HepG2 (cell line): ENCODE data around the gene ABHD1. TPM values are rescaled to one million over a fixed set of nuclear protein-coding genes. Genes with fewer than 3 reads are reported as not detected.

ENCODE experiments used
- AGO2 ChIP-seq: fragments of 200-400 bp; formaldehyde crosslinking; optimal IDR thresholded peaks from 2 replicates; pipeline ENCODE3; 2017; ENCODE audit warnings: mild to moderate bottlenecking, low read depth, low read length, moderate library complexity
- ARID3A ChIP-seq: IDR thresholded peaks from 2 replicates; pipeline ENCODE4 v1.6.1; 2012; ENCODE audit warnings: low read depth, low read length, improper control_type of control experiment
- KLF13 ChIP-seq: sonication (generic); formaldehyde crosslinking; IDR thresholded peaks from 2 replicates; pipeline ENCODE4 v1.4.0; 2020; ENCODE audit warnings: mild to moderate bottlenecking, missing genetic modification reagents
- MIXL1 ChIP-seq: IDR thresholded peaks from 2 replicates; pipeline ENCODE4 v1.6.1; 2016
- RORA ChIP-seq: sonication (generic); formaldehyde crosslinking; IDR thresholded peaks from 2 replicates; pipeline ENCODE4 v1.5.0; 2020; ENCODE audit warnings: mild to moderate bottlenecking, missing genetic modification reagents, moderate library complexity
- SMARCC2 ChIP-seq: fragments of 450-650 bp; IDR thresholded peaks from 2 replicates; pipeline ENCODE4 v1.6.1; 2017; ENCODE audit warnings: antibody characterized with exemption, mild to moderate bottlenecking
- TBP ChIP-seq: sonication (generic); formaldehyde crosslinking; IDR thresholded peaks from 2 replicates; pipeline ENCODE4 v1.5.0; 2020; ENCODE audit warnings: missing genetic modification reagents
- TBX2 ChIP-seq: sonication (generic); formaldehyde crosslinking; IDR thresholded peaks from 2 replicates; pipeline ENCODE4 v1.5.0; 2020; ENCODE audit warnings: missing genetic modification reagents, mild to moderate bottlenecking, borderline replicate concordance
- XBP1 ChIP-seq: sonication (generic); formaldehyde crosslinking; IDR thresholded peaks from 2 replicates; pipeline ENCODE4 v1.5.0; 2020; ENCODE audit warnings: missing genetic modification reagents
- ZFYVE20 ChIP-seq: sonication (generic); formaldehyde crosslinking; IDR thresholded peaks from 2 replicates; pipeline ENCODE4 v1.8.0; 2023; ENCODE audit warnings: low read depth, mild to moderate bottlenecking, moderate library complexity, missing genetic modification reagents, borderline replicate concordance
- ZNF207 ChIP-seq: fragments of 450-650 bp; IDR thresholded peaks from 2 replicates; pipeline ENCODE4 v1.6.1; 2016; ENCODE audit warnings: antibody characterized with exemption, borderline replicate concordance
- ZNF337 ChIP-seq: sonication (generic); formaldehyde crosslinking; IDR thresholded peaks from 2 replicates; pipeline ENCODE4 v1.5.1; 2020; ENCODE audit warnings: missing genetic modification reagents, low read depth, mild to moderate bottlenecking, borderline replicate concordance
- ZNF468 ChIP-seq: sonication (generic); formaldehyde crosslinking; IDR thresholded peaks from 2 replicates; pipeline ENCODE4 v1.8.0; 2022; ENCODE audit warnings: mild to moderate bottlenecking, moderate library complexity, missing genetic modification reagents
- ZNF678 ChIP-seq: sonication (generic); formaldehyde crosslinking; IDR thresholded peaks from 2 replicates; pipeline ENCODE4 v1.4.0; 2020; ENCODE audit warnings: mild to moderate bottlenecking, missing genetic modification reagents
- ZNF687 ChIP-seq: sonication (generic); formaldehyde crosslinking; IDR thresholded peaks from 2 replicates; pipeline ENCODE4 v1.5.1; 2020; ENCODE audit warnings: mild to moderate bottlenecking, missing genetic modification reagents, moderate library complexity
- ZNF776 ChIP-seq: sonication (generic); formaldehyde crosslinking; IDR thresholded peaks from 2 replicates; pipeline ENCODE4 v1.4.0; 2020; ENCODE audit warnings: mild to moderate bottlenecking, missing genetic modification reagents
- ZNF782 ChIP-seq: sonication (generic); formaldehyde crosslinking; IDR thresholded peaks from 2 replicates; pipeline ENCODE4 v1.4.0; 2020; ENCODE audit warnings: missing genetic modification reagents, mild to moderate bottlenecking, borderline replicate concordance
- ZSCAN25 ChIP-seq: sonication (generic); formaldehyde crosslinking; IDR thresholded peaks from 2 replicates; pipeline ENCODE4 v1.8.0; 2022; ENCODE audit warnings: mild to moderate bottlenecking, missing genetic modification reagents
- polyA plus RNA-seq, 8 experiments: library from polyadenylated mRNA; depleted of rRNA in 3 of 8; stranded (reverse) in 7 of 8; unstranded in 1 of 8; fragments of >200 nt; fragmentation: Illumina TruSeq in 4 of 8; extraction: Trizol in 4 of 8; gene quantifications; 2 replicates each; pipeline versions ENCODE4 v1.2.1 to v1.2.3, GENCODE V29; 2011 to 2016; ENCODE audit warnings: low read depth in 4 of 8, missing spikeins in 1 of 8, mixed read lengths in 1 of 8; ENCODE audit not compliant: insufficient read depth in 1 of 8
- total RNA-seq, 5 experiments: library from RNA; depleted of rRNA; stranded (reverse); fragments of >200 nt; fragmentation: Illumina TruSeq; extraction: Trizol; gene quantifications; 2 replicates each; pipeline ENCODE4 v1.2.3, GENCODE V29; 2016; ENCODE audit warnings: low read depth in 1 of 5
- TF ChIP-seq, protein P1 (sequence below): sonication (generic); formaldehyde crosslinking; IDR thresholded peaks from 2 replicates; pipeline ENCODE4 v1.4.0; 2020; ENCODE audit warnings: mild to moderate bottlenecking, missing genetic modification reagents

The ABHD1 gene
- total and polyA plus RNA-seq, 2 of the 13 experiments (the other 11 are each of a cell fraction or from before 2014, with no cell fraction given): 0.04 to 0.81 TPM

DNA sequence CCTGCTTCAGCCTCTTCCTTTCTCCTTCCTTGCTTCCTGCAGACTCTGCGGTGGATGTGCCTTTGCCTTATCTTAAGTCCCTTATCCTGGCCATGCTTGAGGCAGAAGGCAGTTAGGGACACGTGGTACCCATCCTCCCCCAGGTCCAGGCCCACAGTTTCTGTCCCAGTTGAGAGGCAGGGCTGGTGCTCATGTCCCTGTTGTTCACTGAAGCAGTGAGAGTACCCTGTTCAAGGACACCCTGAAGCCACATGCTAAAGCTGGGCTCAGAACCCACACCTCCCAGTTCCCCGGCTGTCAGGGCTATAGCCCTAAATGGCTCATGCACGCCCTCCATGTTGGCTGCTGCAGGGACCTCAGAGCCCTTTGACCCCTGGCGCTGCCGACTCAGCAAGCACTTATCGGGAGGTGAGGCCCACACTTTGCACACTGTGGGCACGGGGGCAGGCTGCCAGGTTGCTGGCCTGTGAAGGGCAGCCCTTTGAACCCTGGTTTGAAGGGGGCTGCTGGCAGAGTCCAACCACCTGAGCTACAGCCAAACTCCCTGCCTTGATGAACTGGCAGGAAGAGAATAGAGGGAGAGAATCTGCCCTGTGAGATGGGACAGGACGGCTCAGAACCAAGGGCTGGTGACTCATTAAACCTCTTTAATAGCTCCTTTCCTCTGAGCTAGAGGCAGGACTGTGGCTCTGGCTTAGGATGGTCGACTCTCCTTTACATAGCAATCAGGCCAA, 30.8 kb upstream of the ABHD1 start (continued):
- TF ChIP-seq TBP (CRISPR knock-in tag): no peak
- TF ChIP-seq ZNF678 (CRISPR knock-in tag): peak; percentile 5; the same call in 1 of the 2 replicates
- TF ChIP-seq ZFYVE20 (CRISPR knock-in tag): no peak
- TF ChIP-seq ARID3A: no peak
- no peak for TF ChIP-seq SMARCC2
- TF ChIP-seq KLF13 (CRISPR knock-in tag): no peak
- TF ChIP-seq, protein P1, sequence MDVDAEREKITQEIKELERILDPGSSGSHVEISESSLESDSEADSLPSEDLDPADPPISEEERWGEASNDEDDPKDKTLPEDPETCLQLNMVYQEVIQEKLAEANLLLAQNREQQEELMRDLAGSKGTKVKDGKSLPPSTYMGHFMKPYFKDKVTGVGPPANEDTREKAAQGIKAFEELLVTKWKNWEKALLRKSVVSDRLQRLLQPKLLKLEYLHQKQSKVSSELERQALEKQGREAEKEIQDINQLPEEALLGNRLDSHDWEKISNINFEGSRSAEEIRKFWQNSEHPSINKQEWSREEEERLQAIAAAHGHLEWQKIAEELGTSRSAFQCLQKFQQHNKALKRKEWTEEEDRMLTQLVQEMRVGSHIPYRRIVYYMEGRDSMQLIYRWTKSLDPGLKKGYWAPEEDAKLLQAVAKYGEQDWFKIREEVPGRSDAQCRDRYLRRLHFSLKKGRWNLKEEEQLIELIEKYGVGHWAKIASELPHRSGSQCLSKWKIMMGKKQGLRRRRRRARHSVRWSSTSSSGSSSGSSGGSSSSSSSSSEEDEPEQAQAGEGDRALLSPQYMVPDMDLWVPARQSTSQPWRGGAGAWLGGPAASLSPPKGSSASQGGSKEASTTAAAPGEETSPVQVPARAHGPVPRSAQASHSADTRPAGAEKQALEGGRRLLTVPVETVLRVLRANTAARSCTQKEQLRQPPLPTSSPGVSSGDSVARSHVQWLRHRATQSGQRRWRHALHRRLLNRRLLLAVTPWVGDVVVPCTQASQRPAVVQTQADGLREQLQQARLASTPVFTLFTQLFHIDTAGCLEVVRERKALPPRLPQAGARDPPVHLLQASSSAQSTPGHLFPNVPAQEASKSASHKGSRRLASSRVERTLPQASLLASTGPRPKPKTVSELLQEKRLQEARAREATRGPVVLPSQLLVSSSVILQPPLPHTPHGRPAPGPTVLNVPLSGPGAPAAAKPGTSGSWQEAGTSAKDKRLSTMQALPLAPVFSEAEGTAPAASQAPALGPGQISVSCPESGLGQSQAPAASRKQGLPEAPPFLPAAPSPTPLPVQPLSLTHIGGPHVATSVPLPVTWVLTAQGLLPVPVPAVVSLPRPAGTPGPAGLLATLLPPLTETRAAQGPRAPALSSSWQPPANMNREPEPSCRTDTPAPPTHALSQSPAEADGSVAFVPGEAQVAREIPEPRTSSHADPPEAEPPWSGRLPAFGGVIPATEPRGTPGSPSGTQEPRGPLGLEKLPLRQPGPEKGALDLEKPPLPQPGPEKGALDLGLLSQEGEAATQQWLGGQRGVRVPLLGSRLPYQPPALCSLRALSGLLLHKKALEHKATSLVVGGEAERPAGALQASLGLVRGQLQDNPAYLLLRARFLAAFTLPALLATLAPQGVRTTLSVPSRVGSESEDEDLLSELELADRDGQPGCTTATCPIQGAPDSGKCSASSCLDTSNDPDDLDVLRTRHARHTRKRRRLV (CRISPR knock-in tag): no peak
- TF ChIP-seq ZNF468 (CRISPR knock-in tag): no peak
- peak; percentile 78; the same call in 1 of the 2 replicates for TF ChIP-seq MIXL1 (CRISPR knock-in tag)
- no peak for TF ChIP-seq ZNF207
- no peak for TF ChIP-seq XBP1 (CRISPR knock-in tag)
- no peak for TF ChIP-seq RORA (CRISPR knock-in tag)
- TF ChIP-seq ZNF782 (CRISPR knock-in tag): no peak; the same call in 1 of the 2 replicates
- TF ChIP-seq ZNF337: no peak
- no peak; the same call in 1 of the 2 replicates for TF ChIP-seq ZSCAN25 (CRISPR knock-in tag)
- TF ChIP-seq AGO2: no peak
- TF ChIP-seq ZNF687 (CRISPR knock-in tag): peak; percentile 99
- peak; percentile 80 for TF ChIP-seq TBX2
- TF ChIP-seq ZNF776 (CRISPR knock-in tag): no peak
